Stimulated activated CD4-positive, alpha-beta T cell treated with anti-CD3 and anti-CD28 coated beads, TNF-alpha, amount 100 ng/mL, for 48 hours (primary cell): ENCODE measurements around the gene MEOX1.

Experiments
- DNase-seq, 3 donors: peaks; one replicate each; pipeline ENCODE4 v3.0.0-alpha.2; 2020; ENCODE audit warnings: low read depth in 3 of 3

The MEOX1 gene

DNA sequence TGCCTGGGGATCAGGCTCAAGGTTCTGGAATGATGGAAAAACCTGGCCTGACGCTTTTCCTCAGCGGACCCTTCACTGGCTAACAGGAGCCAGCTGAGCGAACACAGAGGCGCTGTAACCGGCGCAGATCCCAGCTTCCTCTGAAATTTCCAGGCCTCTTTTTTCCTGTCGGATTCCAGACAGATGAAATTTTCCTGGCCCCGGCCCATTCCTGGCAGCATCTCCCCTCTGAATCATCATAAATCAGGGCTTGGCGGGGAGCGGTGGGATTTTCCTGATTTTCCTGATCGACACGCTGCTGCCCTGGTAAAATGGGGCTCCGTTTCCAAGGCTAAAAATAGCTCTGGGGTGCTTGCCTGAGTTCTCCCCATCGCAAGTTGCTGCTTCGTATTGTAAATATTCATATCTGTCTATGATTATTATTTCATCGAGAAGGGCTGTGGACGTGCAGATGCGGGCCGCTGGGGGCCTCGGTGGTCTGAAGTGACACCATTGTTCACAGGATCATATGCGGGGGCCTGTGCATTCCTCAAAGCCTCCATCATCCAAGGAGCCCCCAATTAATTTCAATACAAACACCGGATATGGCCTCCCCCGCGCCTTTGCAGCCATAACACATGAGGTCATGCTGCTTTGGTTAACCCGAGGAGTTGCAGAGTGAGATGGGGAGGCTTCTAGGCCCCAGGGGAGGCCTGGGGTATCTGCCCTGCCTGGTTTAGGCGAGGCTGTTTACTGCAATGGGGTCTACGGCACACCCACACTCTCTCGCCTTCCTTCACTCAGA lies 69.8 kb downstream of the MEOX1 start:
- DNase-seq: no peak

DNA sequence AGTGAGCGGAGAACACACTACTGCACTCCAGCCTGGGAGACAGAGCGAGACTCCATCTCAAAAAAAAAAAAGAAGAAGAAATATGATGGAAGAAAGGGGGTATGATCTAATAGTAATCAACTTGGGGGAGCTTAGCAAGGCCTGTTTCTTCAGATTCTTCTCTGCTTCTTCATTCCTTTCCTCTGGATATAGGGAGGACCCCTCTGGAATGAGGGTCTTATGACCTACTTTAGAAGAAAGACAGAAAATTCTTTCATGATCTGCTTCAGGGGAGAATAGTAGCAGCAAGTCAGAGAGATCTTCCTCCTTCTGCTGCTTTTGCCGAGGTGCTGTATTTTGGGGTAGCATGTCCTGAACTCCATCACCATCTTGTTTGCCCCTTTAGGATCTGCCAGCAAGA lies 70.7 kb downstream of the MEOX1 start:
- DNase-seq: no peak
